GM21723 (cell line): ENCODE data around the gene METTL16.
"Not testable (repeated sequence)": the region's sequence is repeated elsewhere in the genome, so short reads cannot be mapped to it uniquely, and the experiment has no call there.

Experiments
- ATAC-seq: cut with Tn5 transposase; IDR thresholded peaks from one replicate; pipeline ENCODE4 v1.9.1; 2021; ENCODE audit warnings: mild to moderate bottlenecking, moderate library complexity; ENCODE audit not compliant: unreplicated experiment

Gene METTL16

DNA sequence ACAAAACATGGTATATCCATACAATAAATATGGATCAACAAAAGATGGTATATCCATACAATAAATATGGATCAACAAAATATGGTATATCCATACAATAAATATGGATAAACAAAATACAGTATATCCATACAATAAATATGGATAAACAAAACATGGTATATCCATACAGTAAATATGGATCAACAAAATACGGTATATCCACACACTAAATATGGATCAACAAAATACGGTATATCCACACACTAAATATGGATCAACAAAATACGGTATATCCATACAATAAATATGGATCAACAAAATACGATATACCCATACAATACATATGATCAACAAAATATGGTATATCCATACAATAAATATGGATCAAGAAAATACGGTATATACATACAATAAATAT, 8.1 kb downstream of the METTL16 start:
- no peak for ATAC-seq

DNA sequence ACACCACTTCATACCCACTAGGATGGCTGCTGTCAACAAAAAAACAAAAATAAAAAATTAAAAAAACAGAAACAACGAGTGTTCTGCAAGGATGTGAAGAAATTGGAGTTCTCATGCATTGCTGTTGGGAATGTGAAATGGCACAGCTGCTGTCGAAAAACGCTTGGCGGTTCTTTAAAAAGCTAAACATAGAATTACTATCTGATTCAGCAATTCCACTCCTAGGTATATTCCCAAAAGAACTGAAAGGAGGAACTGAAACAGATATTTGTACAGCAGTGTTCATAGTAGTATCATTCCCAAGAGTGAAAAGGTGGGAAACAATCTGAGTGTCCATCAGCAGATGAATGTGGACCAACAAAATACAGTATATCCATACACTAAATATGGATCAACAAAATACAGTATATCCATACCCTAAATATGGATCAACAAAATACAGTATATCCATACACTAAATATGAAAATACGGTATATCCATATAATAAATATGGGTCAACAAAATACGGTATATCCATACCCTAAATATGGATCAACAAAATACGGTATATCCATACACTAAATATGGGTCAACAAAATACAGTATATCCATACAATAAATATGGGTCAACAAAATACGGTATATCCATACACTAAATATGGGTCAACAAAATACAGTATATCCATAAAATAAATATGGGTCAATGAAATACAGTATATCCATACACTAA, 8.7 kb downstream of the METTL16 start:
- no peak for ATAC-seq

DNA sequence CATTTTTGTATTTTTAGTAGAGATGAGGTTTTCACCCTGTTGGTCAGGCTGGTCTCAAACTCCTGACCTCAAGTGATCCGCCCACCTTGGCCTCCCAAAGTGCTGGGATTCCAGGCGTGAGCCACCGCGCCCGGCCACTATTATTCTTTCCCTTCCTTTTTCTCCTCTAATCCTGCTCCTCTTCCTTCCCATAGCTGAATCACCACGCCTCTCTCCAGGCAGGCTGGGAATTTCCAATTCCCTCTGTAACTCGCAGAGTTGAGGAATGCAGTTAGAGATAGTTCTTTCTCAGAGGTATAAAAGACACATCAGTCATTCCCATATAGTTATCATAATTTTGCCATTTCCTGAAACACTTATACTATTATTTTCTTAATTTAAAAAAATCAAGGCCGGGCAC, 11.2 kb downstream of the METTL16 start:
- ATAC-seq, result no peak

DNA sequence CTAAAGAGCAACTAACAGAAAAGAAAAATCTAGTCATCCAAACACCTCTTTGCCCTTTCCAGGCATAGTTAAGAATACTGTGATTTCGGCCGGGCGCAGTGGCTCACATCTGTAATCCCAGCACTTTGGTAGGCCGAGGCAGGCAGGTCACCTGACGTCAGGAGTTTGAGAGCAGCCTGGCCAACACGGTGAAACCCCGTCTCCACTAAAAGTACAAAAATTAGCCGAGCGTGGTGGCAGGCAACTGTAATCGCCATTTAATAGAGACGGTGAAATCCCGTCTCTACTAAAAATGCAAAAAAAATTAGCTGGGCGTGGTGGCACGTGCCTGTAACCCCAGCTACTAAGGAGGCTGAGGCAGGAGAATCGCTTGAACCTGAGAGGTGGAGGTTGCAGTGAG, 22.4 kb downstream of the METTL16 start:
- not testable (repeated sequence) for ATAC-seq

DNA sequence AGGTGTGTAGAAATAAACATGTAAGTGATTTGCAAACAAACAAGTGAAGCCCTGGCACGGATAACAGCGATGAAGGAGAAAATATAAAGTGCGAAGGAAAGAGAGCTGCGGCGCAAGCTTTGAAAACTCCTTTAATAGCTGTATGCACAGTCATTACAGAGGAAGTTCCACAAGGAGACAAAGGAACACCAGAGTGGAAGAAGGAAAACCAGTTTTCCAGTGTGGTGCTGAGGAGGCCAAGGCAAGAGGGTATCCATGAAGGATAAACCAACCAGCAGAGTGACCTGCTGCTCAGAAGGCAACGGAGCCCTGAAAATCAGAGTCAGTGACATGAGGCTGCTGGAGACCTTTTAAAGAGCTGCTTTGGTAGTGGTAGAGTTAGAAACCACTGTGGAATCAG, 24.4 kb downstream of the METTL16 start:
- ATAC-seq, result no peak

DNA sequence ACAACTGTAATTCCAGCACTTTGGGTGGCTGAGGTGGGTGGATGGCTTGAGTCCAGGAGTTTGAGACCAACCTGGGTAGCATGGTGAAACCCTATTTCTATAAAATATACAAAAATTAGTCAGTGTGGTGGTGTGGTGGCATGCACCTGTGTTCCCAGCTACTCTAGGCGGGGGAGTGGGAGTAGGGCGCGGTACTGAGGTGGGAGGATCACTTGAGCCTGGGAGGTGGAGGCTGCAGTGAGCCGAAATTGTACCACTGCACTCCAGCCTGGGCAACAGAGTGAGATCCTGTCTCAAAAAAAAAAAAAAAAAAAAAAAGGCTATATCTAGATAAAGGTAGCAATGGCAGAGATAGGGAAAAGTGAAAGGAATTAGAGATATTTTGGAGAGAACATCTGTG, 25.0 kb downstream of the METTL16 start:
- ATAC-seq, result not testable (repeated sequence)

DNA sequence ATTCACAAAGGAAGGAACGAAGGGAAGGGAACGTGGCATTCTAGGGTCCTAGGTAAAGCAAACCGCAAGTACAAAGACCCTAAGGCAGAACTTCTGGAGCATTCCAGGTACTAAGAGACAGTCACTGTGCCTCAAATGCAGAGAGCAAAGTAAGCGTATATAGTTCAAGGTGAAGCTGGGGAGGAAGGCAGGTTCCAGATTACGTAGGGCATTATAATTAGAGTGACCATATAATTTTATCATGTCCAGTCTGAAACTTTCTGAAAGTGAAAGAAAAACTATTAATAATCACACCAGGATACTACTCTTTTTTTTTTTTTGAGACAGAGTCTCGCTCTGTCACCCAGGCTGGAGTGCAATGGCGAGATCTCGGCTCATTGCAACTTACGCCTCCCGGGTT, 25.7 kb downstream of the METTL16 start:
- ATAC-seq, result no peak

DNA sequence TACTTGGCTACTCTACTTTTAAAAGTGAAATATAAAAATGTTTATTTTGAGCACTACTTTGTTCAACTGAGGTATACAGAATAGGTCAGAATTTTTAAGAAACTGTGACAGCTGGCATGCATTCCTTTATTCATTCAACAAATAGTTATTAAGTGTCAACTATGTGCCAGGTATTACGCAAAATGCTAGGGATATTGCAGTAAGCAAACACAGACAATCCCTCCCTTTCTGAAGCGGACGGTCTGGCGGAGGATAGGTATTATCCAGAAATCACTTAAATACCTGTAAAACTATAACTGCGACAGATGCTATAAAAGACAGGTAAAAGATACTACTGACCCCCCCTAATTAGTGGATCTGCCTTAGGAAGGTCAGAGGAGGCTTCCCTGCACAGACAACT, 26.1 kb downstream of the METTL16 start:
- no peak for ATAC-seq

DNA sequence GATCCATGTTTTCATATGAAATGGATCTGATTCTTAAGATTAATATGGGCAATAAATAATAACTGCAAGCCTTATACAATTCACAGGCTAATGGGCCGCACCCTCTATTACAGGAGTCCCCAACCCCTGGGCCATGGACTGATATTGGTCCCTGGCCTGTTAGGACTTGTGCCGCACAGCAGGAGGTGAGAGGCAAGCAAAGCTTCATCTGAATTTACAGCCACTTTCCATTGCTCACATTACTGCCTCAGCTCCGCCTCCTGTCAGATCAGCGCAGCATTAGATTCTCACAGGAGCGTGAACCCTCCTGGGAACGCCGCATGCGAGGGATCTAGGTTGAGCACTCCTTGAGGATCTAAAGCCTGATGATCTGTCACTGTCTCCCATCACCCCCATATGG, 26.8 kb downstream of the METTL16 start:
- ATAC-seq, result no peak

DNA sequence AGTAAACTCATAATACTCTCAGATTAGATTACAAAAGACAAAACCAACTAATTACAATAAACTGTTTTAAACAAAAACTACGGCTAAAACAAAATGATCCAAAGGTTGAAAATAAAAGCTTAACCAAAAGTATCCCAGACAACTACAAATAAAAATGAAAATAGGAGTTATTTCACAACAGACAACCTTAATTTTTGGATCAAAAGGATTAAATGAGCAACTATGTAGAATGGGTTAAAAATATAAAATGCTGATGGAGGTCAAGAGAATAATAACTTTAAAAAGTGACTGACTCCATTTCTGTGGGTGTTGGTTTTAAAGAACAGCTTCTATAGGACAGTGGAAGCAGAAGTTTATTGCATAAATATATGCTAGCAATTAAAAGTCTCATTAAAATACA, 28.6 kb downstream of the METTL16 start:
- no peak for ATAC-seq

DNA sequence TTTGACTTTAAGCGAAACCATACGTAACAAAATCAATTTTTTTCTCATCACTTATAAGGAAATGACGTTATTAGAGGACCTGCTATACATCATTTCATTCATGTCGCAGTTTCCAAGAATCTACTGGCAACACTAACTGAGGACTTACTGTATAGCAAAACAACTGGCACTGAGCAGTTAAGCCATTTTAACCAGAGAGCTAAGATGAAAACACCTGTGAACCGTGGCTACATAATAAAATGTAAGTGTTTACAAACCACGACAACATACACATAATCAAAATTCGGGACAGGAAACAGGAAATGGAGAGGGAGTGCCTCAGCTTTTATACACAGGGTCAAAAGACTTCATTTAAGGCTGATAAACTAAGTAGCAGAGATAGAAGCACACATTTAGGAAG, 29.5 kb downstream of the METTL16 start:
- no peak for ATAC-seq

DNA sequence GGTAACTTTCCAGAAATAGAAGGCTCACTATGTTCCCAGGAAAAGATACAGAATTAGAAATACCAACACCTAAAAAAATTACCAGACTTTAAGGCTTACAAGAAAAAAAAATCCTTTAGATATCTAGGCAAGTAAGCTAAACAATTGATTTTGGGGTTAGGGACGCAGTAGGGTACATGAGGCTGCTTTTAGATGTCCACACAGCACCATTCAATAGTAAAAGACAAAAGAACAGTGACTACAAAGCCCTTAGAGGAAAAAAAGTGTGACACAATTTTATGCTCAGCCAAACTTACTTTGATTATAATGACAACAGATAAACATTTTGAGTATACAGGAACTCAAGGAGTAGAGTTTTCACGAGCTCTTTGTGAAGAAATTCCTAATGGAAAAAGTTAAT, 29.9 kb downstream of the METTL16 start:
- ATAC-seq, result no peak

DNA sequence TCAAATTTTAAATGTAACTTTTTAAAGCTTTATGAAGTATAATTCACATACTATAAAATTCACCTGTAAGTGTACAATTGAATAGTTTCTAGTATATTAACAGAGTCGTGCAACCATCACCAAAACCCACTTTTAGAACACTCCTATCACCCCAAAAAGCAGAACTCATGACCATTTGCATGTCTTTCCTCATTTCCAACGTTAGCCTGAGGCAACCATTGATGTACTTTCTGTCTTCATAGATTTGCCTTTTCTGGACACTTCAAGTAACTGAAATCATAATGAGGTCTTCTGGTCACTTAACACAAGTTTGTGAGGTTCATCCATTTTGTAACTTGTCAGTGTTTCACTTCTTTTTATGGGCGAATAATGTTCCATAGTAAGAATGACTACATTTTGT, 33.2 kb downstream of the METTL16 start:
- ATAC-seq, result no peak

DNA sequence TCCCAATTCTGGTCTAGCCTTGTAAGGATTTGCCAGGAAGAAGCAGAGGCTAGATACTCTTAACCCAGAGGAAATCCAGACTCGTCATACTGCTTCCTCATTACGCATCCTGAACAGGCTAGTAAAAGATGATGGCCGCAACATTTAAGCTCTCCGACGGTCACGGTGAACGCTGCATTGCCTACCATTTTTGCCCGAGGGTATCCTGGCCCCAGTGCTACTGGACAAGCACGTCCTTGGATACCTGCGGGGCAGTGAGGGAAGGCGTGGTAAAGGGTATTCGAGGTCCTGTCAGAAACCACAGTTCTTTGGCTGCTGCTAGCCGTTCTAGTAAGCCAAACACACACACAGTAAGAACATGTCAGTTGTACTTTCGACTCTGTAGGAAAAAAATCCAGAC, 36.6 kb downstream of the METTL16 start:
- no peak for ATAC-seq

DNA sequence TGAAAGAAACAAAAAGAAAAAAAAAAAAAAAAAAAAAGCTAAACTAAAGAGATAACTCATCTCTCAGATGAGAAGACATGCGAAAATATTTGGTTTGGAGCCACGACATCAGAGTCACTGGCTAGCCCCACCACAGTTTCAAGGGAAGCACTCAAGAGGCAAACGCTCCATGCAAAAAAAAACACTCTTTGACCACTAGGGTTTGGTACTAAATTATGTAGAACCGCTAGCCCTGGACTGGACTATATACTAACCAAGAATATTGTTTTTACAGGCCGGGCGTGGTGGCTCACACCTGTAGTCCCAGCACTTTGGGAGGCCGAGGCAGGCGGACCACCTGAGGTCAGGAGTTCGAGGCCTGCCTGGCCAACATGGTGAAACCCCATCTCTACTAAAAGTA, 37.3 kb downstream of the METTL16 start:
- ATAC-seq, result no peak

DNA sequence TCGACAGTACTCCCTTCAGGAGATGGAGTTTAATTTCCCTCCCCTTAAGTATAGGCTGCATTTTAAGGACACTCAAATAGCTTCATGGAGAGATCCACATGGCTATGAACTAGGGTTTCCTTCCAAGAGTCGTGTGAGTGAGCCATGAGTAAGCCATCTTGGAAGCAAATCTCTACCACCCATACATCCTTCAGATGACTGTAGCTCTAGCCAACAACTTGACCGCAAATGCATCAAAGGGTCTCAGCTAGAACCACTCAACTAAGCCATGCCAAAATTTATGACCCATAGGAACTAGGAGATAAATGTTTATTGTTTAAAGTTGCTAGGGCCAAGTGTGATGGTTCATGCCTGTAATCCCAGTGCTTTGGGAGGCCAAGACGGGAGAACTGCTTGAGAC, 43.4 kb downstream of the METTL16 start:
- ATAC-seq, result no peak

DNA sequence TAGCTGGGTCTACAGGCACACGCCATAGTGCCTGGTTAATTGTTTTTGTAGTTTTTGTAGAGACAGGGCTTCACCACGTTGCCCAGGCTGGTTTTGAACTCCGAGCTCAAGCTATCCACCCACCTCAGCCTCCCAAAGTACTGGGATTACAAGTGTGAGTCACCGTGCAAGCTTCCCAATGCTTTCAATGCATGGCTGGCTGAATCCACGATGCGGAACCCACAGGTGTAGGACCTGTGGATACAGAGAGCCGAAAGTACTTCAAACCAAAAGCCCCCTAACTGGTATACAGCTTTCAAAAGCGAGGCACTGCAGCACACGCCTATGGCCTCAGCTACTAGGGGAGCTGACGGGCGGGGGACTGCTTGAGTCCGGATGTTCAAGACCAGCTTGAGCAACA, 44.8 kb downstream of the METTL16 start:
- ATAC-seq, result no peak

DNA sequence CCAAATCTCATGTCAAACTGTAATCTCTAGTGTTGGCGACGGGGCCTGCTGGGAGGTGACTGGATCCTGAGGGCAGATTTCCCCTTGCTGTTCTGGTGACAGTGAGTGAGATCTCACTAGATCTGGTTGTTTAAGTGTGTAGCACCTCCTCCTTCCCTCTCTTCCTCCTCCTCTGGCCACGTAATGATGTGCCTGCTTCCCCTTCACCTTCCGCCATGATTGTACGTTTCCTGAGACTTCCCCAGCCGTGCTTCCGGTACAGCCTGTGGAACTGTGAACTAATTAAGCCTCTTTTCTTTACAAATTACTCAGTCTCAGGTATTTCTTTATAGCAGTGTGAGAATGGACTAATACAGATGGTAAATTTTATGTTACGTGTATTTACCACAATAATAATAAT, 49.2 kb downstream of the METTL16 start:
- no peak for ATAC-seq

DNA sequence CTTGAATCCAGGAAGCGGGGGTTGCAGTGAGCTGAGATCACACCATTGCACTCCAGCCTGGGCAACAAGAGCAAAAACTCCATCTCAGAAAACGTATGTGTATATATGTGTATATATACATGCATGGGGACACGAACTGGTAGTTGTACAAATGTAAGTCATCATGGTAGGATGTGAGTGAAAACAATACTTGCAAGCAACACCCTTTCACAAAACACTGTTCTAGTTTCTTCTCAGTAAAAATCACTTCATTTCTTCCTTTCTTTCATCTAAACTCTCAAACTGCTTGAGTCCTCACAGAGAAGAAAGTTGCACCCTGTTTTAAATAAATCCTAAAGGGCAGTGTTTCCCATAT, 51.8 kb downstream of the METTL16 start:
- ATAC-seq, result no peak

DNA sequence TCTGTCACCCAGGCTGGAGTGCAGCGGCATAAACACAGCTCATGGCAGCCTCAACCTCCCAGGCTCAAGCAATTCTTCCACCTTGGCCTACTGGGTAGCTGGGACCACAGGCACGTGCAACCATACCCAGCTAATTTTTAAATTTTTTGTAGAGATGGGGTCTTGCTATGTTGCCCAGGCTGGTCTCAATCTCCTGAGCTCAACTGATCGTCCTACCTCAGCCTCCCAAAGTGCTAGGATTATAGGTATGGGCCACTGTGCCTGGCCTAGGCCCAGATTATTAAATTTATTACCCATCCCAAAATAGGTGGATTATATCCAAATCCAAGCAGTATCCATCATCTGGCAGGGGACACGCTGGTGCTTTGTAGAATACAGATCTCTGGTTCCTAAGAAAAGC, 53.8 kb downstream of the METTL16 start:
- no peak for ATAC-seq

DNA sequence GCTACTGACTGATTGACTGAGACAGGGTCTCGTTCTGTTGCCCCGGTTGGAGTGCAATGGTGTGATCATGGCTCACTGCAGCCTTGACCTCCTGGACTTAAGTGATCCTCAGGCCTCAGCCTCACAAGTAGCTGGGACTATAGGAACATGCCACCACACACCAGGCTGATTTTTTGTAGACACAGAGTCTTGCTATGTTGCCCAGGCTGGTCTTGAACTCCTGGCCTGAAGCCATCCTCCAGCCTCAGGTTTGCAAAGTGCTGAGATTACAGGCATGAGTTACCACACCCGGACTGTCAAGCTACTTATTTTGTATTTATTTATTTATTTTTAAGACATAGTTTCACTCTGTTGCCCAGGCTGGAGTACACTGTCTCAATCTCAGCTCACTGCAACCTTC, 55.2 kb downstream of the METTL16 start:
- ATAC-seq, result no peak

DNA sequence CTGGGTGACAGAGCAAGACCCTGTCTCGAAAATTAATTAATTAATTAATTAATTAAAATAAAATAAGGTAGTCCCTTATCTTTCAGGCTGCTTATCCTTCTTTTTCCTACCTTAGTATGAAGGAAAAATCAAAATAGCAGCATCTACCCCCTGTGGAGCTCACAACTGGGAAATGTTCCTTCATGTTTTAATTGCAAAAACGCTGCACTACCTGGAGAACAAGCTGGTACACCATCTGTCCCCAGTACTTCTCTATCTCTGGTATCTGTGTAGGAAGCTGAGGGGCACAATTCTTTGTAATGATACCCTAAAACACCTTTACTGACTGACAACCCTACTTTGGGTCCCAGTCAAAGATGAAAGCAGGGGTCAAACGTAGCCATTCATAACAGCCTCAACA, 55.7 kb downstream of the METTL16 start:
- ATAC-seq, result no peak

DNA sequence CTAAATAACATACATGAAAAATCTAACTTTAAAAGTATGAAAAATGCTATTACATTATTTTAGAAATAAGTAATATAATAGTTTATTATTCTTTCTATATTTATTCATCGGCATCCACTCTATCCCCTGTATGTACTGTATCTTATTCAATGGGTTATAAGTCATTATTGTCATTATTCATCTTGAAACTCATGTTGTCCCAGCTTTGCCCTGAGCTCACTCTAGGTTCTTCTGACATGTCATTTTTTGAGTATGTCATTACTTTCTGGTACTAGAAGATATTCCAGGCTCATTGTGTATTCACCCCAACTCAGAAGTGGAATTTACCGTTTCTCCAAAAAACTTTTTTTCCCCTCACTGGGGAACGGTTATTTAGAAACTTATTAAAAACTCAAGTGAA, 57.8 kb downstream of the METTL16 start:
- no peak for ATAC-seq

DNA sequence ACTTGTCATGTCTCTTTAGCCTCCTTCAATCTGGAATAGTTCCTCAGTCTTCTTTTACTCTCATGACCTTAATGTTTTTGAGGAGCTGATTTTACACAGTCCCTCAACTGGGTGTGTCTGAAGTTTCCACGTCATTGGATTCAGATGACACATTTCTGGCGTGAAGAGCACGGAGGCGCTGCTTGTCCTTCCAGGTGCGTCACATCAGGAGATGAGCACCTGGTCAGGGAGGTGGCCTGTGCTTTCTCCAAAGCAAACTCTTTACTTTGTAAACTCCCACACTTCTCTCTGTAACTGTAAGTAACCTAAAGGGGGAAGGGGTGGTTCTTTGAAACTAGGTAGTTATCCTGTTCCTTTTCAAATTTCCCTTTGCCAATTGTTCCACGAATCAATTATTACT, 58.4 kb downstream of the METTL16 start:
- ATAC-seq, result no peak
